Liver (tissue), 9 donors: ENCODE measurements around the gene KLK13. TPM values are rescaled to one million over a fixed set of nuclear protein-coding genes. Genes with fewer than 3 reads are reported as not detected.

ENCODE experiments used
- DNase-seq: peaks from one replicate; pipeline ENCODE4 v3.0.0-alpha.2; 2017; ENCODE audit warnings: low spot score
- H3K27ac ChIP-seq, 2 donors: one replicate each; pipeline ENCODE4 v1.7.0; 2013; ENCODE audit warnings: inconsistent platforms in 2 of 2, low read length in 2 of 2, control low read depth in 1 of 2, low read depth in 1 of 2, mild to moderate bottlenecking in 1 of 2
- H3K27me3 ChIP-seq, 4 donors: one replicate each; pipeline versions ENCODE4 v1.6.1 to v1.7.0; 2013; ENCODE audit warnings: low read length in 3 of 4, inconsistent platforms in 1 of 4, mild to moderate bottlenecking in 1 of 4, moderate library complexity in 1 of 4; ENCODE audit not compliant: control insufficient read depth in 4 of 4, insufficient read depth in 4 of 4
- H3K36me3 ChIP-seq, 4 donors: one replicate each; pipeline versions ENCODE4 v1.6.1 to v1.7.0; 2013; ENCODE audit warnings: low read length in 3 of 4, mild to moderate bottlenecking in 3 of 4, low read depth in 1 of 4, moderate library complexity in 1 of 4; ENCODE audit not compliant: control insufficient read depth in 4 of 4, insufficient read depth in 3 of 4
- H3K4me1 ChIP-seq, 4 donors: one replicate each; pipeline versions ENCODE4 v1.6.1 to v1.7.0; 2013; ENCODE audit warnings: low read length in 3 of 4, mild to moderate bottlenecking in 3 of 4, moderate library complexity in 1 of 4; ENCODE audit not compliant: control insufficient read depth in 4 of 4, insufficient read depth in 4 of 4
- H3K4me3 ChIP-seq, 3 donors: one replicate each; pipeline versions ENCODE4 v1.6.1 to v1.7.0; 2013; ENCODE audit warnings: low read length in 3 of 3, control low read depth in 1 of 3, low read depth in 1 of 3, mild to moderate bottlenecking in 1 of 3
- H3K9ac ChIP-seq, 2 donors: one replicate each; pipeline ENCODE4 v1.7.0; 2013; ENCODE audit warnings: low read length in 2 of 2, mild to moderate bottlenecking in 2 of 2, moderate library complexity in 2 of 2, control low read depth in 1 of 2, low read depth in 1 of 2
- H3K9me3 ChIP-seq, 4 donors: one replicate each; pipeline versions ENCODE4 v1.6.1 to v1.7.0; 2013; ENCODE audit warnings: low read length in 3 of 4; ENCODE audit not compliant: control insufficient read depth in 4 of 4
- ATF3 ChIP-seq: IDR thresholded peaks from 2 replicates; pipeline ENCODE4 v1.6.1; 2016; ENCODE audit warnings: antibody characterized with exemption
- CTCF ChIP-seq: fragments of 150-350 bp; IDR thresholded peaks from 2 replicates; pipeline ENCODE4 v1.5.1; 2017; ENCODE audit warnings: improper control_type of control experiment, low read depth, low read length; ENCODE audit not compliant: missing input control
- EGR1 ChIP-seq, 2 donors: IDR thresholded peaks; 2 replicates each; pipeline ENCODE4 v1.6.1; 2016 to 2018; ENCODE audit warnings: antibody characterized with exemption in 2 of 2, low read depth in 2 of 2
- FOXA1 ChIP-seq: IDR thresholded peaks from 2 replicates; pipeline ENCODE4 v1.6.1; 2016; ENCODE audit warnings: antibody characterized with exemption
- FOXA2 ChIP-seq: IDR thresholded peaks from 2 replicates; pipeline ENCODE4 v1.6.1; 2016; ENCODE audit warnings: antibody characterized with exemption
- GABPA ChIP-seq, 2 donors: IDR thresholded peaks in 1 of 2; conservative IDR thresholded peaks in 1 of 2; 2 replicates each; pipeline ENCODE4 v1.6.1; 2016; ENCODE audit warnings: antibody characterized with exemption in 2 of 2, mild to moderate bottlenecking in 1 of 2, moderate library complexity in 1 of 2
- HNF4A ChIP-seq, 2 donors: conservative IDR thresholded peaks; 2 replicates each; pipeline ENCODE4 v1.6.1; 2016; ENCODE audit warnings: antibody characterized with exemption in 2 of 2, mild to moderate bottlenecking in 2 of 2
- HNF4G ChIP-seq: IDR thresholded peaks from 2 replicates; pipeline ENCODE4 v1.6.1; 2016; ENCODE audit warnings: antibody characterized with exemption
- JUND ChIP-seq, 2 donors: IDR thresholded peaks; 2 replicates each; pipeline ENCODE4 v1.6.1; 2016; ENCODE audit warnings: antibody characterized with exemption in 2 of 2
- MAX ChIP-seq: IDR thresholded peaks from 2 replicates; pipeline ENCODE4 v1.6.1; 2016; ENCODE audit warnings: antibody characterized with exemption
- NR2F2 ChIP-seq: IDR thresholded peaks from 2 replicates; pipeline ENCODE4 v1.6.1; 2016; ENCODE audit warnings: antibody characterized with exemption
- RAD21 ChIP-seq, 2 donors: IDR thresholded peaks; 2 replicates each; pipeline ENCODE4 v1.6.1; 2016; ENCODE audit warnings: antibody characterized with exemption in 2 of 2, mild to moderate bottlenecking in 2 of 2
- REST ChIP-seq: IDR thresholded peaks from 2 replicates; pipeline ENCODE4 v1.6.1; 2016; ENCODE audit warnings: antibody characterized with exemption, mild to moderate bottlenecking
- RXRA ChIP-seq, 2 donors: IDR thresholded peaks; 2 replicates each; pipeline ENCODE4 v1.6.1; 2017 to 2018; ENCODE audit warnings: antibody characterized with exemption in 2 of 2, mild to moderate bottlenecking in 1 of 2
- SP1 ChIP-seq: IDR thresholded peaks from 2 replicates; pipeline ENCODE4 v1.6.1; 2018; ENCODE audit warnings: antibody characterized with exemption, mild to moderate bottlenecking
- TAF1 ChIP-seq: conservative IDR thresholded peaks from 2 replicates; pipeline ENCODE4 v1.6.1; 2016; ENCODE audit warnings: antibody characterized with exemption, mild to moderate bottlenecking
- YY1 ChIP-seq: IDR thresholded peaks from 2 replicates; pipeline ENCODE4 v1.6.1; 2016; ENCODE audit warnings: antibody characterized with exemption, mild to moderate bottlenecking
- ZBTB33 ChIP-seq: IDR thresholded peaks from 2 replicates; pipeline ENCODE4 v1.6.1; 2016; ENCODE audit warnings: antibody characterized with exemption
- WGBS: extraction: QIAGEN DNeasy Blood & Tissue Kit; methylation state at CpG from one replicate; pipeline ENCODE4 v1.1.7; 2013; 5-methylcytosine and 5-hydroxymethylcytosine counted together
- polyA plus RNA-seq, 2 donors: library from polyadenylated mRNA; stranded (reverse) in 1 of 2; unstranded in 1 of 2; fragments of 200-250 nt in 1 of 2; fragments of >200 nt in 1 of 2; fragmentation: Nextera tagmentation in 1 of 2; extraction: Ambion mirVana in 1 of 2; gene quantifications; one replicate each; pipeline versions ENCODE4 v1.2.1 to v1.2.3, GENCODE V29; 2013 to 2015
- total RNA-seq, 2 donors: library from RNA; depleted of rRNA; stranded (reverse); fragments of >200 nt; gene quantifications; one replicate each; pipeline ENCODE4 v1.2.3, GENCODE V29; 2014
- donor health status: healthy.
- donor health status: healthy.
- donor health status: healthy.
- donor health status: healthy.
- donor health status: healthy.

The KLK13 gene
- total and polyA plus RNA-seq, 4 donors: not detected

- Histone ChIP-seq H3K9me3 (no peaks in the 10 kb centered on the region), H3K36me3 (no peaks in the 10 kb centered on the region), H3K4me3 (no peak overlapping the region), H3K27me3 (peaks cover 0 to 5% (median 2%) of the 10 kb centered on the region in 4 donors), H3K27ac (no peak overlapping the region), H3K4me1 (peaks cover 0 to 9% (median 4%) of the 10 kb centered on the region in 4 donors), H3K9ac (no peak overlapping the region)
- no peak for DNase-seq
- WGBS: 51% methylated on average over 14 of the region's 14 CpGs
- TF ChIP-seq MAX (no peak), SP1 (no peak), HNF4G (no peak), FOXA1 (no peak), RAD21 (IDR thresholded peaks at IDR 0.05) (no peak), JUND (IDR thresholded peaks at IDR 0.05) (no peak), GABPA (IDR thresholded peaks at IDR 0.05 in 1 of 2, conservative IDR thresholded peaks at IDR 0.05 in 1 of 2) (no peak), REST (no peak), YY1 (no peak), HNF4A (conservative IDR thresholded peaks at IDR 0.05) (no peak), EGR1 (IDR thresholded peaks at IDR 0.05; ENCODE audit: low read depth in 2 of 2) (no peak), RXRA (IDR thresholded peaks at IDR 0.05) (no peak), ZBTB33 (no peak), ATF3 (no peak), TAF1 (no peak), FOXA2 (no peak), NR2F2 (no peak), CTCF (no peak)
Observed at GRCh38 chr19:51022526-51022925, 42.4 kb downstream of the KLK13 start.
